A673 (cell line): ENCODE data around the gene RIPK1. TPM values are rescaled to one million over a fixed set of nuclear protein-coding genes. Genes with fewer than 3 reads are reported as not detected.

ENCODE experiments used
- BruUV-seq: library from RNA; stranded (reverse); fragments of 400-500 nt; replicated peaks from 2 replicates; lab custom pipeline; 2021; lab: Mats Ljungman, UMichigan
- CTCF ChIA-PET: fragments of 300-600 bp; sonication (Branson Sonifier 250); formaldehyde crosslinking; loops from one replicate; lab custom pipeline; 2022; ENCODE audit warnings: antibody characterized with exemption; lab: Charles Lee
- POLR2A ChIA-PET: fragments of 300-600 bp; sonication (Branson Sonifier 250); formaldehyde crosslinking; loops from one replicate; lab custom pipeline; 2022; ENCODE audit warnings: antibody characterized with exemption; ENCODE audit not compliant: low non-redundant PET; lab: Charles Lee
- DNase-seq: peaks from one replicate; pipeline ENCODE4 v3.0.0-alpha.2; 2015; ENCODE audit warnings: low spot score
- H3K27ac ChIP-seq: fragments of 200-600 bp; sonication (generic); 2 replicates; pipeline ENCODE4 v1.5.1; 2016; ENCODE audit warnings: mixed run types, low read depth, mild to moderate bottlenecking, mixed read lengths, antibody characterized with exemption, low read length; ENCODE audit not compliant: poor library complexity, severe bottlenecking
- H3K27me3 ChIP-seq: fragments of 200-600 bp; sonication (generic); replicated peaks from 2 replicates; pipeline ENCODE4 v1.6.1; 2017; ENCODE audit warnings: mixed run types, low read depth, mild to moderate bottlenecking, mixed read lengths, antibody characterized with exemption, low read length; ENCODE audit not compliant: insufficient read depth, poor library complexity
- H3K36me3 ChIP-seq: fragments of 200-600 bp; sonication (generic); 2 replicates; pipeline ENCODE4 v1.6.1; 2016; ENCODE audit warnings: mixed run types, mild to moderate bottlenecking, mixed read lengths, antibody characterized with exemption, low read length; ENCODE audit not compliant: insufficient read depth, poor library complexity, severe bottlenecking
- H3K4me1 ChIP-seq: fragments of 200-600 bp; sonication (generic); 2 replicates; pipeline ENCODE4 v1.6.1; 2017; ENCODE audit warnings: mixed run types, mild to moderate bottlenecking, mixed read lengths, antibody characterized with exemption, low read length; ENCODE audit not compliant: insufficient read depth, poor library complexity, severe bottlenecking
- H3K4me3 ChIP-seq: fragments of 200-600 bp; sonication (generic); 2 replicates; pipeline ENCODE4 v1.5.1; 2016; ENCODE audit warnings: low read depth, mixed run types, mild to moderate bottlenecking, mixed read lengths, low read length; ENCODE audit not compliant: poor library complexity, severe bottlenecking
- H3K9me3 ChIP-seq: fragments of 200-600 bp; sonication (generic); 2 replicates; pipeline ENCODE4 v1.6.1; 2016; ENCODE audit warnings: mixed run types, low read depth, mild to moderate bottlenecking, mixed read lengths, antibody characterized with exemption, low read length; ENCODE audit not compliant: poor library complexity, severe bottlenecking
- CTCF ChIP-seq: fragments of 300-800, 200-600 bp; sonication (generic); conservative IDR thresholded peaks from 2 replicates; pipeline ENCODE4 v1.5.1; 2017; ENCODE audit warnings: low read depth, mild to moderate bottlenecking, antibody characterized with exemption, low read length, moderate library complexity, mixed read lengths
- EZH2 ChIP-seq: fragments of 200-600 bp; sonication (generic); IDR thresholded peaks from 2 replicates; pipeline ENCODE4 v1.6.1; 2017; ENCODE audit warnings: borderline replicate concordance, low read depth, mild to moderate bottlenecking, mixed read lengths, antibody characterized with exemption, low read length; ENCODE audit not compliant: poor library complexity, severe bottlenecking
- intact Hi-C: fragments of 100-400 bp; cut with micrococcal nuclease; formaldehyde crosslinking; loops from one replicate; pipeline ENCODE4 v1.10.0; 2022; ENCODE audit not compliant: unreplicated experiment
- total RNA-seq: library from RNA; stranded (reverse); gene quantifications from 2 replicates; pipeline ENCODE4 v1.2.3, GENCODE V29; 2021

The RIPK1 gene
- total RNA-seq, 1 experiment from 2014 or later, result 15.0 TPM

- H3K4me1 ChIP-seq, result peaks cover 39% of the 10 kb centered on the region
- H3K36me3 ChIP-seq, result no peaks in the 10 kb centered on the region
- no peaks in the 10 kb centered on the region for H3K9me3 ChIP-seq
- ChIA-PET POLR2A (interaction anchor here (0.5 kb wide), 1 partner anchor 62 kb away, joined by 3 read pairs; no protein-coding TSS in a partner anchor), CTCF (interaction anchor here (0.8 kb wide), 1 partner anchor 503 kb away, joined by 3 read pairs; no protein-coding TSS in a partner anchor)
- H3K27ac ChIP-seq, result peak overlapping the region; percentile 92
- H3K4me3 ChIP-seq, result peak overlapping the region; percentile 84
- TF ChIP-seq CTCF (no peak), EZH2 (no peak)
- no TSS peak for BruUV-seq
- intact Hi-C loops, result no loop called here
- no peaks in the 10 kb centered on the region for H3K27me3 ChIP-seq
- DNase-seq, result no peak
Observed at GRCh38 chr6:3162067-3162497, 93.8 kb downstream of the RIPK1 start.

DNA sequence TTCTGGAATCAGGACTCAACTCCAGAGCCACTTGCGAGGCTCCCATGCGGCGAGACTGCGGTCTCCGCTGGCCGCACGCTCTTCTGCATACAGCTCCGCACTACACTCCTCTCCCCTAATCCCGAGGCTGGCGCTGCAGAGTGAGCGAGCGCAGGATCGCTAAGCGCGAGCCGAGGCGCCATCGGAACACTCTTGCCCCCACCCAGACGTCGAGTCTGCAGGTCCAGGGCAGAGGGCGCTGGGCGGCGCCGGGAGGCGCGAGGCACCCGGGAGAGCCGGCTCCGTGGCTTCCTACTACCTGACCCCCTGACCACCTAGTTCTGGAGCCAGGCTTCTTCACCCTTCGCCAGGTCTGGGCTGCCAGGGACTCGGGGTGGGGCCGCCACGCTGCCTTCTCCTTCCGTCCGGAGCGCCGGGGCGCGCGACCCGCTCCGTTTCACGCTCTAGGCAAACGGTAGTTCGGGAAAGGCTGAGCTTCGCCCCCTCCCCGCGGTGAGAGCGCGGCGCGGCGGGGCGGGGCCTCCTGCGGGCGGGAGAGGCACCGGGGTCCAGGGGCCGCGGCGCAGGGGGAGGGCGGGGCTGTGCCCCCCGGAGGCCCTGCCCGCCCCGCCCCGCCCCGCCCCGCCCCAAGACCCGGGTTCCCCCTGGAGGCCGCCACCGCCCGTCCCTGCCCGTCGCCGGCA, 94.4 kb downstream of the RIPK1 start:
- peak overlapping the region; percentile 84 for H3K4me3 ChIP-seq
- TSS peak; percentile 67 for BruUV-seq
- DNase-seq, result peak; percentile 86

GRCh38 chr6:3163248-3163594, 94.9 kb downstream of the RIPK1 start:
- no peak overlapping the region for H3K27ac ChIP-seq
- intact Hi-C loops, result no loop called here
- no peaks in the 10 kb centered on the region for H3K36me3 ChIP-seq
- ChIA-PET CTCF (interaction anchor here (0.6 to 0.7 kb wide), 2 partner anchors 210 to 399 kb away, joined by 5 to 6 read pairs; no protein-coding TSS in a partner anchor), POLR2A (no interaction called here)
- H3K4me1 ChIP-seq, result peaks cover 39% of the 10 kb centered on the region
- no peaks in the 10 kb centered on the region for H3K9me3 ChIP-seq
- no peak for DNase-seq
- no TSS peak for BruUV-seq
- H3K4me3 ChIP-seq, result peak overlapping the region; percentile 84
- no peak for TF ChIP-seq EZH2
- TF ChIP-seq CTCF, result no peak
- H3K27me3 ChIP-seq, result no peaks in the 10 kb centered on the region

More for the DNA sequence above, 94.4 kb downstream of the RIPK1 start:
- peaks cover 39% of the 10 kb centered on the region for H3K4me1 ChIP-seq
- no peaks in the 10 kb centered on the region for H3K36me3 ChIP-seq
- intact Hi-C loops, result no loop called here
- H3K27me3 ChIP-seq, result no peaks in the 10 kb centered on the region
- no peaks in the 10 kb centered on the region for H3K9me3 ChIP-seq
- no peak for TF ChIP-seq EZH2
- no peak for TF ChIP-seq CTCF
- H3K27ac ChIP-seq, result peak overlapping the region; percentile 92
- CTCF ChIA-PET, result interaction anchor here (0.6 to 0.8 kb wide), 3 partner anchors 210 to 502 kb away, joined by 3 to 6 read pairs (median 5); no protein-coding TSS in a partner anchor
- POLR2A ChIA-PET, result interaction anchor here (0.5 kb wide), 1 partner anchor 139 kb away, joined by 3 read pairs; no protein-coding TSS in a partner anchor
